Measurements from ENCODE around the gene INSIG2. TPM values are rescaled to one million over a fixed set of nuclear protein-coding genes. Genes with fewer than 3 reads are reported as not detected.

INSIG2 gene
- total and polyA plus RNA-seq, 2 of the 4 experiments (the other 2 are of a cell fraction): 9.1 to 11.7 TPM

DNA sequence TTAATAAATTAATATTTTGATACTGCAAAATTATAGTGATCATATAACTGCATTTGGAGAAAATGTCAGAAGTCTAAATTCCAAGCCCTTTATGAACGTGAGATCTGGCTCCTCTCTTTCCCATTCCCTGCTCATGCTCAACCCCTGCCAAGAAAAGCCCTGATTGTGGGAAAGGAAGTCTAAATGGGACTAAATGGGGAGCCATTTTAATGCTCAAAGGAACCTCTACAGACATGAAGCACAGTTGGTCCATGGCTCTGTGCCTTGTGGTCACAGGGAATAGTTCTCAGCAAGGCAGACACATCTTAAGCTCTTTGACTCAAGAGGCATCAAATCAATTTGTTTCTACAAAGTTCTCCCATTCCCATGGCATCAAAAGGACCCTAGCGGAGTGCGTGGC is 29.3 kb upstream of the INSIG2 start:
- dilution Hi-C loops (cut with HindIII; ENCODE audit: low sequenced_read_pairs, unreplicated experiment): no loop called here
- no peaks in the 10 kb centered on the region for H3K79me1 ChIP-seq (ENCODE audit: low read depth in 1 of 2, low read length in 2 of 2)
- H3K9ac ChIP-seq (ENCODE audit: low read depth, low read length): no peak overlapping the region
- no peak overlapping the region for H3K23ac ChIP-seq (ENCODE audit: low read depth, low read length)
- H4K91ac ChIP-seq (ENCODE audit: insufficient read depth, low read depth, low read length): no peak overlapping the region
- no peak overlapping the region for H2AK5ac ChIP-seq (ENCODE audit: low read depth, low read length)
- ChIA-PET POLR2A (ENCODE audit: unreplicated experiment) (no interaction called here), CTCF (interaction anchor here (1.2 kb wide), 1 partner anchor 12 kb away, joined by 3 read pairs; no protein-coding TSS in a partner anchor)
- no CpG with 5 or more reads among the region's 3 CpGs for WGBS, 2 experiments (ENCODE audit: extremely low coverage in 2 of 2, insufficient read length in 1 of 2)
- no TSS peak for BruUV-seq (replicated peaks)
- H3K56ac ChIP-seq (ENCODE audit: extremely low read depth, insufficient read depth, low read length): no peak overlapping the region
- H4K8ac ChIP-seq (ENCODE audit: low read depth in 2 of 2, low read length in 2 of 2): no peak overlapping the region
- H3K4me3 ChIP-seq (ENCODE audit: insufficient read depth, low read depth, low read length): no peak overlapping the region
- H2BK5ac ChIP-seq (ENCODE audit: low read depth, low read length, poor library complexity, severe bottlenecking): no peak overlapping the region
- no peak for TF ChIP-seq SMC3 (IDR thresholded peaks at IDR 0.05; ENCODE audit: low read depth, low read length)
- no peak for TF ChIP-seq RFX5 (IDR thresholded peaks at IDR 0.05; ENCODE audit: low read depth, low read length)
- no peak for TF ChIP-seq BHLHE40 (IDR thresholded peaks at IDR 0.05; ENCODE audit: low read depth, low read length)
- TF ChIP-seq POLR2A (IDR thresholded peaks at IDR 0.05; ENCODE audit: low read depth, low read length): no peak
- TF ChIP-seq, protein P1, sequence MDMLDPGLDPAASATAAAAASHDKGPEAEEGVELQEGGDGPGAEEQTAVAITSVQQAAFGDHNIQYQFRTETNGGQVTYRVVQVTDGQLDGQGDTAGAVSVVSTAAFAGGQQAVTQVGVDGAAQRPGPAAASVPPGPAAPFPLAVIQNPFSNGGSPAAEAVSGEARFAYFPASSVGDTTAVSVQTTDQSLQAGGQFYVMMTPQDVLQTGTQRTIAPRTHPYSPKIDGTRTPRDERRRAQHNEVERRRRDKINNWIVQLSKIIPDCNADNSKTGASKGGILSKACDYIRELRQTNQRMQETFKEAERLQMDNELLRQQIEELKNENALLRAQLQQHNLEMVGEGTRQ (IDR thresholded peaks at IDR 0.05; ENCODE audit: low read depth, low read length): no peak
- TF ChIP-seq CHD1 (IDR thresholded peaks at IDR 0.05; ENCODE audit: low read depth, low read length): no peak
- TF ChIP-seq RCOR1 (IDR thresholded peaks at IDR 0.05; ENCODE audit: insufficient replicate concordance, low read length): no peak
- TF ChIP-seq CEBPB (IDR thresholded peaks at IDR 0.05; ENCODE audit: low read depth, low read length): no peak
- TF ChIP-seq, protein P2, sequence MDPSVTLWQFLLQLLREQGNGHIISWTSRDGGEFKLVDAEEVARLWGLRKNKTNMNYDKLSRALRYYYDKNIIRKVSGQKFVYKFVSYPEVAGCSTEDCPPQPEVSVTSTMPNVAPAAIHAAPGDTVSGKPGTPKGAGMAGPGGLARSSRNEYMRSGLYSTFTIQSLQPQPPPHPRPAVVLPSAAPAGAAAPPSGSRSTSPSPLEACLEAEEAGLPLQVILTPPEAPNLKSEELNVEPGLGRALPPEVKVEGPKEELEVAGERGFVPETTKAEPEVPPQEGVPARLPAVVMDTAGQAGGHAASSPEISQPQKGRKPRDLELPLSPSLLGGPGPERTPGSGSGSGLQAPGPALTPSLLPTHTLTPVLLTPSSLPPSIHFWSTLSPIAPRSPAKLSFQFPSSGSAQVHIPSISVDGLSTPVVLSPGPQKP (IDR thresholded peaks at IDR 0.05; ENCODE audit: borderline replicate concordance, low read depth, low read length): no peak
- no peak for TF ChIP-seq RAD21 (IDR thresholded peaks at IDR 0.05; ENCODE audit: low read length)
- no peak for TF ChIP-seq MXI1 (IDR thresholded peaks at IDR 0.05; ENCODE audit: borderline replicate concordance, low read depth, low read length)
- TF ChIP-seq MAZ (IDR thresholded peaks at IDR 0.05; ENCODE audit: borderline replicate concordance, low read depth, low read length): no peak
- no peak overlapping the region for H2BK20ac ChIP-seq (ENCODE audit: low read depth, low read length)
- no peak overlapping the region for H2AK9ac ChIP-seq (replicated peaks; ENCODE audit: low read depth, low read length, poor library complexity)
- no peak overlapping the region for H2BK120ac ChIP-seq (ENCODE audit: low read depth, low read length)
- no peaks in the 10 kb centered on the region for H3K9me1 ChIP-seq (ENCODE audit: insufficient read depth, low read length)
- H3K4me1 ChIP-seq (ENCODE audit: control insufficient read depth, insufficient read depth, low read length): peaks cover 1% of the 10 kb centered on the region; the same call in 1 of the 2 replicates
- intact Hi-C loops (cut with micrococcal nuclease): no loop called here
- H2AFZ ChIP-seq (replicated peaks; ENCODE audit: low read length, poor library complexity): no peak overlapping the region
- H4K20me1 ChIP-seq (ENCODE audit: insufficient read depth, low read length): no peaks in the 10 kb centered on the region
- H3K14ac ChIP-seq (replicated peaks; ENCODE audit: low read depth, low read length): no peak overlapping the region
- no peak overlapping the region for H4K5ac ChIP-seq (ENCODE audit: low read depth, low read length)
- H3K27ac ChIP-seq (ENCODE audit: insufficient read depth, low read length): no peak overlapping the region
- H3K4me2 ChIP-seq (ENCODE audit: low read depth, low read length): no peak overlapping the region
- no peak overlapping the region for H2BK15ac ChIP-seq (ENCODE audit: low read depth, low read length)
- ATAC-seq (ENCODE audit: low read depth) (no peak), DNase-seq (no peak)
- in situ Hi-C loops (cut with MboI; ENCODE audit: low sequenced_read_pairs): no loop called here
- no peak overlapping the region for H3K4ac ChIP-seq (ENCODE audit: low read depth, low read length)
- H3K9me3 ChIP-seq (ENCODE audit: control insufficient read depth, insufficient read depth, low read length): no peaks in the 10 kb centered on the region
- H3K18ac ChIP-seq (ENCODE audit: low read depth, low read length): no peak overlapping the region
- H3K27me3 ChIP-seq (ENCODE audit: control insufficient read depth, insufficient read depth, low read length): peaks cover 27% of the 10 kb centered on the region
- H3K36me3 ChIP-seq (ENCODE audit: control insufficient read depth, insufficient read depth, low read length): no peaks in the 10 kb centered on the region
